Measurements from ENCODE around the gene VWC2L.

The VWC2L gene

DNA sequence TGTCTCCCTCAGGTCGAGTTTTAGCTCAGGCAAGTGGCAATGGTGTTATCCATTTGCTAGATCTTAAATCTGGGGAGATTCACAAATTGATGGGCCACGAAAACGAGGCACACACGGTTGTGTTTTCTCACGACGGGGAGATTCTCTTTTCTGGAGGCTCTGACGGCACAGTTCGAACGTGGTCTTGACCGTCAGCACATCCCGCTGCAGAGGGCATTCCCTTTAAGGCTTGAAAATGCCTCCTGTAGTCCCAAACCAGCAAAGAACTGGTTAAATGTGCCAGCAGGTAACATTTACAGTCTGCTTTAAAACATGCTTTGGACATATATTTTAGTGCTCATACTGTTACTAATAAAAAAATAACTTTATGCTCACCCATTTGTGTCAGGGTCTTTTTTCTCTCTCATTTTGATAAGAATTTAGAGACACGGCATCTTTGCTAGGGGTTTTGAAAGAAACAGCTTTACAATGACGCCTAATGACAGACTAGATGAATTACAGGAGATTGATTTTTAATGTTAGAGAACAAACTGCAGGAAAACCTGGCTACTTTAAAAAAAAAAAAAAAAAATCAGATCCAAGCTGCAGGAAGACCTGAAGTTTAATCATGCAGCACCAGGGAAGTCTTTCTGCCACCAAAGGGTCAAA lies 602 bp upstream of the VWC2L start:
- Mint-ChIP-seq H3K4me1 (ENCODE audit: low read depth) (no peaks in the 10 kb centered on the region), H3K27ac (no peak overlapping the region), H3K4me3 (no peak overlapping the region), H3K36me3 (ENCODE audit: low read depth) (no peaks in the 10 kb centered on the region), H3K27me3 (no peaks in the 10 kb centered on the region), H3K9me3 (no peaks in the 10 kb centered on the region)
- intact Hi-C loops (cut with micrococcal nuclease) = no loop called here

DNA sequence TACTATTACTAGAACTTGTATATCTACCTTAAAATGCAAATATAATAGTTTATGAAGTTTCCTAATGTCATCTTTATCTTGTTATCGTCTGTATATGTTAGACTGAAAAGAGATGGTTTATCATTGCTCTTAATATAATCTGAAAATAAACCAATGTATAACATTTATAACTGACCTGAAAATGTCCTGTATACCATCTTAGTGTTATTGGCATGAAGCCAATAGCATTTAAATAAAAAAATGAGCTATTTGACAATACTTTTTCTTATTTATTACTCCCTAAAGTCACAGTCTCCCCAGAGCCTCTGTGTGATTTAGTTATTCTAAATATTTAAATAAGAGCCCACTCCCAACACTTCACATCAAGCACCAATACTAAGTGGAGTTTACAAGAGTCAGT lies 1.8 kb downstream of the VWC2L start:
- intact Hi-C loops (cut with micrococcal nuclease) = no loop called here
- H3K27me3 Mint-ChIP-seq = no peaks in the 10 kb centered on the region
- H3K4me1 Mint-ChIP-seq (ENCODE audit: low read depth) = no peaks in the 10 kb centered on the region
- no peak overlapping the region for H3K27ac Mint-ChIP-seq
- H3K36me3 Mint-ChIP-seq (ENCODE audit: low read depth) = no peaks in the 10 kb centered on the region
- H3K4me3 Mint-ChIP-seq = no peak overlapping the region
- H3K9me3 Mint-ChIP-seq = no peaks in the 10 kb centered on the region

DNA sequence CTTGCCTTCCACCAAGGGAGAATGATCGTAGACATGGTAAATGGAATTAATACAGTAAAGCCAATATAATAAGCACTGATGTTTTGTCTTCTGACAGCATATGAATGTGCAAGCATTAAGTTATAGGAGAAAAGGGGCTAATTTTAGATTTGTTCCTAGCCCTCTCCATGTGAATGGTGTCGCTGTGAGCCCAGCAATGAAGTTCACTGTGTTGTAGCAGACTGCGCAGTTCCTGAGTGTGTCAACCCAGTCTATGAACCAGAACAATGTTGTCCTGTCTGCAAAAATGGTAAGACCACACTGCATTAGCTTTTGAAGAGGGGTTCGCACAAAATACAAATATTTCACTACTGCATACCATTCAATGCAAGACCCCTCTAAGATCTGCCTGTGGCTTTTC lies 25.6 kb downstream of the VWC2L start:
- no peak overlapping the region for H3K27ac Mint-ChIP-seq
- H3K36me3 Mint-ChIP-seq (ENCODE audit: low read depth) = no peaks in the 10 kb centered on the region
- no peaks in the 10 kb centered on the region for H3K27me3 Mint-ChIP-seq
- H3K4me1 Mint-ChIP-seq (ENCODE audit: low read depth) = no peaks in the 10 kb centered on the region
- no peak overlapping the region for H3K4me3 Mint-ChIP-seq
- H3K9me3 Mint-ChIP-seq = no peaks in the 10 kb centered on the region
- intact Hi-C loops (cut with micrococcal nuclease) = no loop called here

DNA sequence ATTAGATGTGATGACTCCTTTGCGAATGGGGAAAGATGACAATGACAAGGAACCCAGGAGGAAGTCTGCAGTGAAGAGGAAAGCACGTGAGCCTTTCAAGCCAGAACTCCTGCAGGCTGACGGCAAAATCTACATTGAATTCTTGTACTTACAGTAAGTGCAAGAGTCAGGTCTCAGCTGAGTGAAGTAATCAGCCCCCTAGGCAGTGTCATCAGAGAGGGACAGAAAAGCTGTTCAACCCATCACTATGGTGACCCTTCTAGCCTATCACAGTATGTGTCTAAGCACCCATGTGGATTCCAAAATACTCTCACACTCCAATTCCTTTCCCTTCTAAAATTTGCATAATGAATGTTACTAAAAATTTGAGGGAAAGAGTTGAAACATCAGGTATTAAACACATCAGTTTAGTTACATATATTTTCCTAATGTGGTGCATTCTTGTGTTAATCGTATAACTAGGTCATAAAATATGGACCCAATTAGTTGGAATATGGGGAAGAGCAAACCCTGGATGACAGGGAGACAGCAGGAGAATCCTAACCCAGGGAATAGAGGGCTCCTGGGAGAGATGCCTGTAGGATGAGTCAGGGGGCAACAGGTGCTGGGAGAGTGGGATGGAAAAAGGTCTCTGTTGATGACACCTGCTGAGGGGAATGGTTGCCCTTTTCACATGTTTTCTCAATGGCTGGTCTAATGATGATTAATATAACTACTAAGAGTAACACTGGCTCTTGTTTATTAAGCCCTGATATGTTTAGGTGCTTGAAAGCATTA lies 39.5 kb downstream of the VWC2L start:
- intact Hi-C loops (cut with micrococcal nuclease) = no loop called here

DNA sequence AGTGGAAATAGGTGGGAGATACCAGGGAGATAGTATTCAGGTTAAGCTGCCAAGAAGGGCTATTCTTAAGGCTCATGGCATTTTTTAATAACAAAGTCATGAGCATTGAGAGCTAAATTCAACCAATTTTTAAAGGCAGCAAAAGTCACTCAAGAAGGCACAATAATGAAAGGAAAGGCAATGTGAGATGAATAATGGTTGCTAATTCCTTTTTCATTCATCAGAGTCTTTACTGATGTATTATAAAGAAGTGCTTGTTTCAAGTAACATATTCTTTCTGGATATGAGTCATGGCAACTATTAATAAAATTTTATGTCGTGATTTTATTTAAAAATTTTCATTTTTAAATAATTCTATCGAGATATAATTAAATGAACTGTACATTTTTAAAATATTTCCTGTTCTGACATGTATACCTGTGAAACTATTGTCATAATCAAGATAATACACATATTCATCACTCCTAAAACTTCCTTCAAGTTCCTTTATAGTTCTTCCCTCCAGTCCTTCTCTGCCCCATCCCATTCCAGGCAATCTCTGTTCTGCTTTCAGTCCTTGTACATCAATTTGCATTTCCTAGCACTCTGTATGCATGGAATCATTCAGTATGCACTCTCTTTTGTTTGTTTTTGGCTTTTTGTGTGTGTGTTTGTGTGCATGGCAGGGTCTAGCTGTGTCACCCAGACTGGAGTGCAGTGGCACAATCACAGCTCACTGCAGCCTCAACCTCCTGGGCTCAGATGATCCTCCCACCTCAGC lies 40.8 kb downstream of the VWC2L start:
- Mint-ChIP-seq H3K36me3 (ENCODE audit: low read depth) (no peaks in the 10 kb centered on the region), H3K9me3 (no peaks in the 10 kb centered on the region), H3K4me1 (ENCODE audit: low read depth) (no peaks in the 10 kb centered on the region), H3K27ac (no peak overlapping the region), H3K4me3 (no peak overlapping the region), H3K27me3 (no peaks in the 10 kb centered on the region)
- intact Hi-C loops (cut with micrococcal nuclease) = no loop called here

More for the DNA sequence above, 39.5 kb downstream of the VWC2L start:
- no peaks in the 10 kb centered on the region for H3K27me3 Mint-ChIP-seq
- no peak overlapping the region for H3K27ac Mint-ChIP-seq
- no peaks in the 10 kb centered on the region for H3K4me1 Mint-ChIP-seq (ENCODE audit: low read depth)
- no peak overlapping the region for H3K4me3 Mint-ChIP-seq
- no peaks in the 10 kb centered on the region for H3K36me3 Mint-ChIP-seq (ENCODE audit: low read depth)
- H3K9me3 Mint-ChIP-seq = no peaks in the 10 kb centered on the region

DNA sequence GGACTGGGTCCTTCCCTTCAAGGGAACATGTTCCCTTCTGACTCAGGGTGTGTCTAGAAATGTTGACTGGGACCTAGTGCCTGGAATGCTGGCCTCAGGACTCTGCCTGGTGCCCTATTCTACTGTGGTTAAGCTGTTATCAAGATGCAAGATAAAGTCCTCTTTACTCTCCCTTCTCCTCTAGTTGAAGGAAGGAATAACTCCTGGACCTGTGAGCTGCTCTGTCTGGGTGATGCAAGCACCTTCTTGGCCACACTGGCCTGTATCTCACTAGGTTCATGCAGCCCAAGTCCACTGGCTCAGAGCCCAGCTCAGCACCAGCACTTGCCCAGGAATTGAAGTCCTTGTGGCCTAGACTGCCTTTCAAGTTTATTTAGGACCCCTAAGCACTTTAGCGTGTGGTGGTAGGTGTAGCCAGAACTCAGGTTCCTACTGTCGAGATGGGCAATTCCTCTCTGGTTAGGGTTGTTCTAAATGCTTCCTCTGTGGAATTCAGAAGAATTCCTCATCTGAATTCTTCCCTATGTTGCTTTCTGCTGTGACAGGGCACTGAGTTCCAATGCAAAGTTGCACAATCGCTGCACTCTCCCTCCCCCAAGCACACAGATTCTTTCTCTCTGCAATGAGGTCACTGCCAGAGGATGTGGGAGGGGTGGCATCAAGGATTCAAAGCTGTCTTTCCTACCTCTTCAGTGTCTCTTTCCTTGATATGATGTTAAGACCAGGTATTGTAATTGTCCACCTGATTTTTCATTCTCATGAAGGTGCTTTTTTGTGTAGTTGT lies 54.7 kb downstream of the VWC2L start:
- Mint-ChIP-seq H3K36me3 (ENCODE audit: low read depth) (no peaks in the 10 kb centered on the region), H3K27ac (no peak overlapping the region), H3K4me3 (no peak overlapping the region), H3K9me3 (peaks cover 45% of the 10 kb centered on the region), H3K27me3 (no peaks in the 10 kb centered on the region), H3K4me1 (ENCODE audit: low read depth) (no peaks in the 10 kb centered on the region)
- intact Hi-C loops (cut with micrococcal nuclease) = no loop called here

DNA sequence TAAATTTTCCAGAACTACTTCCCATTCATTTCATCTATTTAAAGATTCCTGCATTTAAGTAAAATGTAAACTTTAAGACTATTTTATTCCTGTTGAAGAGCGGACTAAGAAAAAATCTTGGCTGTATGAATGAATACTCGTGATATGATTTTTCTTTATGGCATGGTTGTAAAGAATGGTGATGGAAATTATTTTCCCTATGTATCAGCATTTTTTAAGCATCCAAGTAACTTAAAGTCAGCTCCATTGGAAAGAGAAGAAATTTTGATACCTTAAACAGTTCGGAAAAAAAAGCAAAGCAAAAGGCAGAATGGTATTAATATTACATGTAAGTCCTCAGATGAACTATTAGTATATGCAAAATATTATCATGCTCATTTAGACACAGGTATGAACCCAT lies 58.9 kb downstream of the VWC2L start:
- H3K9me3 Mint-ChIP-seq = peaks cover 17% of the 10 kb centered on the region
- no peak overlapping the region for H3K27ac Mint-ChIP-seq
- no peaks in the 10 kb centered on the region for H3K27me3 Mint-ChIP-seq
- intact Hi-C loops (cut with micrococcal nuclease) = no loop called here
- no peaks in the 10 kb centered on the region for H3K36me3 Mint-ChIP-seq (ENCODE audit: low read depth)
- no peaks in the 10 kb centered on the region for H3K4me1 Mint-ChIP-seq (ENCODE audit: low read depth)
- no peak overlapping the region for H3K4me3 Mint-ChIP-seq

DNA sequence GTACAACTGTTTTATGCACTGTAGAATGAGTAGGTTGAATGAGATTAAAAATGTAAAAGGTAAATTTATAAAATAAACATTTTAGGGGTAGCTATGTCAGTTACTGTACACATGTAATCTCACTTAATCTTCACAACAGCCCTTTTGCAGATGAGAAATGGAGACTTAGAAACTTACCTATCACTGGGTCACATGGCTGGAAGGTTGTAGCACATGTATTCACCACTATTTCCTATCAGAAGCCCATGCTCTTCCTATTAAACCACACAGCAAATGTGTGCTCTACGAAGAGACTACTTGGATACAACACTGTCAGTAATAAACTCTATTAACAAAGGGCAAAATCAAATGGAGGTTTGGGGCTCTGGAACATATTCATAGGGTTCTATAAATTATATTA lies 60.5 kb downstream of the VWC2L start:
- peaks cover 8% of the 10 kb centered on the region for H3K9me3 Mint-ChIP-seq
- intact Hi-C loops (cut with micrococcal nuclease) = no loop called here

DNA sequence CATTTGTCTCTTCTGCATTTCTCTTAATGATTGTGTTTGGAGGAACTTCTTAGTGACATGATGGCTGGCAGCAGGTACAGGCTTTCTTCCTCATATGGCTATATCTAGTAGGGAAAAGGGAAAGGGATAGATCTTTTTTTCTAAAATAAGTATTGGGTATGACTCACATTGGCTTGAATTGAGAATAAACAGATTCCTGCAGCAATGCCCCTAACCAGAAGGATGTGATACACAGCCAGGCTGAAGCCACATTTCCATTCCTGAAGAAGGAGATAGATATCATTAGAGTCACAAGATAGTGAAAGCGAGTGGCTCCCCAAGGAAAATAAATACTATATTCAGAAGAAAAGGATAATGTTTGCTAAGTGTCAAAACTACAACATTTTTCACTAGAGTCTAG lies 61.1 kb downstream of the VWC2L start:
- H3K27me3 Mint-ChIP-seq = no peaks in the 10 kb centered on the region
- H3K27ac Mint-ChIP-seq = no peak overlapping the region
- H3K4me1 Mint-ChIP-seq (ENCODE audit: low read depth) = no peaks in the 10 kb centered on the region
- H3K36me3 Mint-ChIP-seq (ENCODE audit: low read depth) = no peaks in the 10 kb centered on the region
- H3K9me3 Mint-ChIP-seq = peaks cover 2% of the 10 kb centered on the region
- no peak overlapping the region for H3K4me3 Mint-ChIP-seq
- intact Hi-C loops (cut with micrococcal nuclease) = no loop called here

More for the DNA sequence above, 60.5 kb downstream of the VWC2L start:
- no peaks in the 10 kb centered on the region for H3K36me3 Mint-ChIP-seq (ENCODE audit: low read depth)
- H3K4me3 Mint-ChIP-seq = no peak overlapping the region
- H3K27ac Mint-ChIP-seq = no peak overlapping the region
- no peaks in the 10 kb centered on the region for H3K4me1 Mint-ChIP-seq (ENCODE audit: low read depth)
- H3K27me3 Mint-ChIP-seq = no peaks in the 10 kb centered on the region

DNA sequence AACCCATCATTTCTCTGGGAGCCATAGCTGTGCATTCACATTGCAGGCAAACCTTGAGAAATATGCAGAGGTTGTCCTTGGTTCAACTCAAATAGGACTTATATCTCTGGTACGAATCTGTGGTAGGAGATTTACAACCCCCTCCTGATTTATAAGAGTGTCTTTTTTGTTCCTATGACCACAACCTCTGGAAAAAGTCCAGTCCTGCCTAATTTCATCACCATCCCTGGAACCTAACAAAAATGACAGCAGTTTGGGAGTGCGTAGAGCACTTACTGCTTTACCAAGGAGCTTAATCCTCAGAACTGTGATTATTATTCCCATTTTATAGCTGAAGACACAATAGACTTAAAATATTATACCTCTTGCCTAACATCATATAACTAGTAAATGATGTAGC lies 66.5 kb downstream of the VWC2L start:
- H3K36me3 Mint-ChIP-seq (ENCODE audit: low read depth) = no peaks in the 10 kb centered on the region
- intact Hi-C loops (cut with micrococcal nuclease) = no loop called here
- no peaks in the 10 kb centered on the region for H3K27me3 Mint-ChIP-seq
- no peak overlapping the region for H3K4me3 Mint-ChIP-seq
- H3K4me1 Mint-ChIP-seq (ENCODE audit: low read depth) = no peaks in the 10 kb centered on the region
- H3K9me3 Mint-ChIP-seq = no peaks in the 10 kb centered on the region
- H3K27ac Mint-ChIP-seq = no peak overlapping the region

DNA sequence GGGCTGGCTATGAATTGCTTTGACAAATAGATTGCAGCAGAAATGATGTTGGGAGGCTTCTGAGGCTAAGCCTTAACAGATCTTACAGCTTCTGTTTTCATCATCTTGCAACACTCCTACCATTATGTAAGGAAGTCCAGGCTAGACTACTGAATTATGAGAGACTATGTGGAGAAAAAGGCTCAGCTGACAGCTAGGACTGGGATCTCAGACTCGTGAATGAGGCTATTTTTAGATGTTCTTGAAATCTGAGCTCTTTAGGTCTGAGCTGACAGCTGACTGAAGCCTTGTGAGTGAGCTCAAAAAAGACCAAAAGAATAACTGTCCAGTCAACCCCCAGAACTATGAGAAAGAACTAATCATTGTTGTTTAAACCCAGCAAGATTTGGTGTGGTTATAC lies 70.3 kb downstream of the VWC2L start:
- intact Hi-C loops (cut with micrococcal nuclease) = no loop called here
- Mint-ChIP-seq H3K36me3 (ENCODE audit: low read depth) (no peaks in the 10 kb centered on the region), H3K27me3 (no peaks in the 10 kb centered on the region), H3K27ac (no peak overlapping the region), H3K9me3 (no peaks in the 10 kb centered on the region), H3K4me3 (no peak overlapping the region), H3K4me1 (ENCODE audit: low read depth) (no peaks in the 10 kb centered on the region)

DNA sequence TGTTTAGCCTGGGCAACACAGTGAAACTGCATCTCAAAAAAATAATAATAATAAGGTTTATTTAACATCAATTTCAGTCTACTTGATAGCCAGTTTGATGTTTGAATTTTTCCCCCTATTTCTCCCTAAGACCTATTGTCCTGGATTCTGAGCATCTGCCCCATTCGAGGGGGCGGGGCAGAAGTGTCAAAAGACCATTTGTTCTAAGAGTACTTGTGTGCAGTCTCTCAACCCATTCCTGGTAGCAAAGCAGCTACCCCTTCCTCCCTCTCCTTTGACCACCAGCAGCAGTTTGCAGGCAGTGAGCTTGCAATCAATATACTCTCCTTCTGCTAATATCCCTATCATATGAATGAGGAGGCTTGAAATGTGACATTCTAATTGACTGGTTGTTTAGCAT lies 71.9 kb downstream of the VWC2L start:
- Mint-ChIP-seq H3K36me3 (ENCODE audit: low read depth) (no peaks in the 10 kb centered on the region), H3K4me1 (ENCODE audit: low read depth) (no peaks in the 10 kb centered on the region), H3K9me3 (no peaks in the 10 kb centered on the region), H3K27me3 (no peaks in the 10 kb centered on the region), H3K4me3 (no peak overlapping the region), H3K27ac (no peak overlapping the region)
- intact Hi-C loops (cut with micrococcal nuclease) = no loop called here

DNA sequence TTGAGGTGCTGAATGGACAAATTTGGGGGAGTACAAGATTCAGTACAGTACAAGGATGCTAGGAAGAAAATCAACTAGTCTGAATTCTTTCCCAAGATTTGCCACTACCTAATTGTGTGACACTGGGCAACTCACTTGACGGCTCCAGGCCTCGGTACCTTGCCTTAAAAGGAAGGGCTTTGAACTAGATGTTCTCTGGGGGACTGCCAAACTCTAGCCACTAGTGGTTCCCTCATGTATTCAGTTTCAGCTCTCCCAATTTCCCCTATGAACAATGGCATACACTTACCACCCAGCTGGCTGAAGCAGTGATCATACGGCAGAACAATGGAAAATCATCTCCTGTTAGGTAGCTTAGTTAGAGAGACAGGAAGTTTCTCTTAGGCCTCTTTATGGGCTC lies 73.4 kb downstream of the VWC2L start:
- Mint-ChIP-seq H3K4me1 (ENCODE audit: low read depth) (no peaks in the 10 kb centered on the region), H3K27me3 (no peaks in the 10 kb centered on the region), H3K36me3 (ENCODE audit: low read depth) (no peaks in the 10 kb centered on the region), H3K27ac (no peak overlapping the region), H3K9me3 (peaks cover 5% of the 10 kb centered on the region), H3K4me3 (no peak overlapping the region)
- intact Hi-C loops (cut with micrococcal nuclease) = no loop called here

DNA sequence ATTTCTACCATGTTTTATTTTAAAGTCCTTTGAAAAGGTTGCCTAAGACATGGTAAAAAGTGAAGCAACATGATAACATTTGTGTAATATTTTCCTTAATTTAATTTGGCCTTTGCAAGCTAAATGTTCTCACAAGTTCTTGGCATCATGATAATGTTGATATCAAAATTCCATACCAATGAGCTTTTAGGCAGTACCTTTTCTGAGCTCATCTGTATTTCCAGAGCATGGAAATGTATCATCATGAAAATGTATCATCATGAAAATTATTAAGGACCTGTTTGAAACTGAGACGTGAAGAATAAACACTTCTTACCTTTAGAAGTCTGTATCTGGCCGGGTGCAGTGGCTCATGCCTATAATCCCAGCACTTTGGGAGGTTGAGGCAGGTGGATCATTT lies 73.8 kb downstream of the VWC2L start:
- no peaks in the 10 kb centered on the region for H3K36me3 Mint-ChIP-seq (ENCODE audit: low read depth)
- H3K9me3 Mint-ChIP-seq = peaks cover 5% of the 10 kb centered on the region
- H3K4me3 Mint-ChIP-seq = no peak overlapping the region
- H3K27ac Mint-ChIP-seq = no peak overlapping the region
- intact Hi-C loops (cut with micrococcal nuclease) = no loop called here
- H3K27me3 Mint-ChIP-seq = no peaks in the 10 kb centered on the region
- H3K4me1 Mint-ChIP-seq (ENCODE audit: low read depth) = no peaks in the 10 kb centered on the region

Measured in dendritic cell treated with granulocyte-macrophage colony-stimulating factor and Interleukin-4, amounts not matched to agents 40 ng/mL and 50 ng/mL, for 4 days (primary cell).